CD4-positive, alpha-beta T cell treated with Interleukin-6 at 100 ng/mL for 8 hours (primary cell): ENCODE measurements around the gene SUGP1.

ENCODE experiments used
- DNase-seq: peaks from one replicate; pipeline ENCODE4 v3.0.0-alpha.2; 2020; ENCODE audit warnings: mixed read lengths, low spot score

SUGP1 gene

DNA sequence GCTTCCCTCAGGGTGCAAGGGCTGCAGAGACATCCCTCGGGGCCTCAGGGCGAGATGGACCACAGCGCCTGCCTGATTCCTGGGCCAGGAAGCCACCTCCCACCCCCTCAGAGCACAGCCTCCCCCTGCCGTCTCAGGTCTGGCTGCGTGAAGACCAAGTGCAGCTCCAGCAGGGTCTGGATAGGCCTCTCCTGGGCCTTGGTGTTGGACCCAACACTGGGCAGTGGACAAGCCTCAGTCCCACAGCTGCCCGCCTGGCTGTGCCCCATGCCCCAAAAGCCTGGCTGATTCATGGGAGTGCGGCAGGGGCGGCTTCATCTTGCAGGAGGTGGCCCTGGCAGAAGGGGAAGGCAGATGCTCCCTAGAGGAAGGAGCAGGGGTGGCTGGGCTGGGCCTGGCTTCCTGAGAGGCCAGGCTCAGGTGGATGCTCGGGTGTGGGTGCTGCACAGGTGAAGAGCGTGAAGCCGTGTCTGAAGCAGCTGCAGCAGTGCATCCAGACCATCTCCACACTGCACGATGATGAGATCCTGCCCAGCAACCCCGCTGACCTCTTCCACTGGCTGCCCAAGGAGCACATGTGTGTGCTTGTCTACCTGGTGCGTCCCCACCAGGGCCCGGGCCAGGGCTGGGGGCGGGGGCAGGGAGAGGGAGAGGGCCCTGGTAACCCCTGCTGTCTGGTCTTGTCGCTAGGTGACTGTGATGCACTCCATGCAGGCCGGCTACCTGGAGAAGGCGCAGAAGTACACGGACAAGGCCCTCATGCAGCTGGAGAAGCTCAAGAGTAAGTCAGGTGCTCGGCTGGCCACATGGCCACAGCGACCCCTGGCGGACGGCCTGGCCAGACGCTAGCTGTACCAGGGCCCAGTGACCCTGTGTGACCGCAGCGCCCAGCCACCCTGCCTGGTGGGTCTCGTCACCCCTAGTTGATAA is 22.0 kb upstream of the SUGP1 start:
- no peak for DNase-seq

DNA sequence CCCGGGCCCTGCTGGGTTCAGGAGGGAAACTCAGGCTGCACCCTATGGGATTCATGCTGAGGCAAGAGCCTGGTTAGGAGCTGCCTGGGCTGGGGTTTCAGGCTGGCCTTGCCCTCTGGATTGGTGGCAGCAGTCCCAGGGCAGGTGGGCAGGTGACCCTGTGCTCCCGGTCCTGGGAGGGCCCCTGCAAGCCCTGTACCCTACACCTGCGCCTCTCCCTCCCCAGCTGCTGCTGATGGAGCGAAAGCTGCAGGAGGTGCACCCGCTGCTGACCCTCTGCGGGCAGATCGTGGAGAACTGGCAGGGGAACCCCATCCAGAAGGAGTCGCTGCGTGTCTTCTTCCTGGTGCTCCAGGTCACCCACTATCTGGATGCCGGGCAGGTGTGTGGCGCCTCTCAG is 20.7 kb upstream of the SUGP1 start:
- no peak for DNase-seq

DNA sequence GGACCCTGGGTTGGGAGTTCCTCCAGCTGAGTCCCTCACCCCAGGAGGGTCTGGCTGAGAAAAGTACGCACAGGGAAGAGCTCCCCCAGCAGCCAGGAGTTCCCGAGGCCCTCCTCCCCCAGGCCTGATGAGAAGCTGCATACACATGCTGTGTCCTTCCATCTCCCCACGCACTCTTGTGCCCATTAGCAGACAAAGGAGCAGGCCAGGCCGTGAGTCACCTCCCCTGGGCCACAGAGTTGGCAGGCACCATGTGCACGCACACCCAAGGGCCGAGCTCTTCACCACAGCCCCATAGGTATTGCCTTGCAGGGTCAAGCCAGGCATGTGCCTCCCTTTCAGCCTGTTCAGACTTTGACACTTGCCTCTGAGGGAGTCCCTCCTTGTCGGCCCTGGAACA is 17.8 kb upstream of the SUGP1 start:
- no peak for DNase-seq

DNA sequence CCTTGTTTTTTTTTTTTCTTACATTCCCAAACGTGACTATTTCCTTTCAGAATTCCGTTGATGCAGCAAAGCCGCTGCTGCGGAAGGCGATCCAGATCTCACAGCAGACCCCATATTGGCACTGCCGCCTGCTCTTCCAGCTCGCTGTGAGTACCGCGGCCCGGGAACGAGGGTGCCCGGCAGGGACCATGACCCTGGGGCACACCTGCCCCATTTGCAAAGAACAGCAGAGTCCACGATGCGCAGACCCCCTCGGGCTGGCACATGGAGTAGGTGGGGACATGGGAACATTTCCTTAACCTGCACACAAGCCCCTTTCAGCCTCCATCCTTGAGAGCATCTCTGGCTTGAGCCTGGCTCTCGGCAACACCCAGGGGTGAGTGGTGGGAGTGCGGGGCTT is 16.8 kb upstream of the SUGP1 start:
- no peak for DNase-seq

DNA sequence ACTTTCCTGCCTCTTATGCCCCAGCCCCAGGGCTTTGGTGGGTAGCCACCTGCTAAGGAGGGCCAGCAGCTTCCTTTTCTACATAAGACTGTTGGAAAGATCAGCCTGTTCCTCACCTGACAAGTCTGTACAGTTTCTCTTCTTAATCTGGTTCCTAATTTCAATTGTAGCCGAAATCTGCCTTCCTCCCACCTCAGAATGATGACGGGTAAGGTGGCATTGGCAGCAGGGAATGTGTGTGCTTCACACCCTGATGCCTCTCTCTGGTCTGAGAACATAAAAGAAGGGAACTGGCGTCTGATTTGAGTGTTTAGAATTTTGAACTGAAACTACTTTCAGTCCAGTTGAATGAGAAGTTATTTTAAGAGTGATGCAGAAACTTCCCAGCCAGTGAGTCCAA is 16.3 kb upstream of the SUGP1 start:
- DNase-seq = no peak

DNA sequence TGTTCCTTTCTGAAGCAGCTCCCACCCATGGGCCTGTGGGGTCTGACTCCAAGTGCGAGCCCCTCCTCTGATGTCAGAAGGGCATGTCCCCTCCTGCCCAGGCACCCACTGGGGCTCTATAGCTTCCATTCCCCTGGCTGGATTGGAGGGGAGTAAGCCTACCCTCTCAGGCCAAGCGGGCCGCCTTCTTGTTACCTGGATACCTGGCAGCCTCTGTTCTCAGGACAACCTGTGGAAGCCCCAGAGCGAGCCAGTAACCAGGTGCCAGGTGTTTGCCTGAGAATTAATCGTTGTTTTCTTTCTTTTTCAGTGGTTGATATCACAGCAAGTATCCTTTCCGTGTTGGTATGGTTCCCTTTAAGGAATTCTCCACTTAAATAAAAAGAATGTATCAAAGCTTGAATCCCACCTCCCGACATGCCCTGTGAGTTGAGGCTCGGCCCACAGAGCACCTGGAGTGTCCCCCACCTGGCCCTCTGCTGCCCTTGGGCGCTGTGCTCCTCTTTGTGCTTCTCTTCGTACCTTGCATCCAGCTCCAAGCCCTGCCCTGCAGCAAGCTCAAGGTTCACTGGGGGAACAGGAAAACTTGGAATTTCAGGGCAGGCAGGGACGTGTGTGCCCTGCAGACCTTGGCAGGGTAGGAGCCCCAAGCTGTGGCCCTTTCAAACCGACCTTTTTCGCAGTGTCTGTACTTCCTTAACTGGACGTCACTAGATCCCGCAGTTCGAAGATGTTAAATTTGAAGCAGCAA is 15.3 kb upstream of the SUGP1 start:
- DNase-seq = no peak

DNA sequence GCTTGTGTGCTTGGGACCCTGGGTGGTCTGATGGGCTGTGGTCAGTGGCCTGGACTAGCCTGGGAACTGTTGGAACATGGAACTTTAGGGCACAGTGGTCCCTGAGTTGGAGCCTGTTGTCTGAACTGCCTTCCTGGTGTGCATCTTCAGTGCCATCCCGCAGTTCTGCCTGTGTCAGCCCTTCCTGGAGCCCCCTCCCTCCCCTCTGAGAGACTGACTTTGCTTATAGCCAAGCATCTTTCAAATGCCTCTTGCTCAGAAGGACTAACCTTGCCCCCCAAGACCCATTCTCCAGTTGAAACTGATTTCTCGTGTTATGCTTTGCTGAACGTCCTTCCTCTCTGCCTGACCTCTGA is 14.7 kb upstream of the SUGP1 start:
- no peak for DNase-seq

DNA sequence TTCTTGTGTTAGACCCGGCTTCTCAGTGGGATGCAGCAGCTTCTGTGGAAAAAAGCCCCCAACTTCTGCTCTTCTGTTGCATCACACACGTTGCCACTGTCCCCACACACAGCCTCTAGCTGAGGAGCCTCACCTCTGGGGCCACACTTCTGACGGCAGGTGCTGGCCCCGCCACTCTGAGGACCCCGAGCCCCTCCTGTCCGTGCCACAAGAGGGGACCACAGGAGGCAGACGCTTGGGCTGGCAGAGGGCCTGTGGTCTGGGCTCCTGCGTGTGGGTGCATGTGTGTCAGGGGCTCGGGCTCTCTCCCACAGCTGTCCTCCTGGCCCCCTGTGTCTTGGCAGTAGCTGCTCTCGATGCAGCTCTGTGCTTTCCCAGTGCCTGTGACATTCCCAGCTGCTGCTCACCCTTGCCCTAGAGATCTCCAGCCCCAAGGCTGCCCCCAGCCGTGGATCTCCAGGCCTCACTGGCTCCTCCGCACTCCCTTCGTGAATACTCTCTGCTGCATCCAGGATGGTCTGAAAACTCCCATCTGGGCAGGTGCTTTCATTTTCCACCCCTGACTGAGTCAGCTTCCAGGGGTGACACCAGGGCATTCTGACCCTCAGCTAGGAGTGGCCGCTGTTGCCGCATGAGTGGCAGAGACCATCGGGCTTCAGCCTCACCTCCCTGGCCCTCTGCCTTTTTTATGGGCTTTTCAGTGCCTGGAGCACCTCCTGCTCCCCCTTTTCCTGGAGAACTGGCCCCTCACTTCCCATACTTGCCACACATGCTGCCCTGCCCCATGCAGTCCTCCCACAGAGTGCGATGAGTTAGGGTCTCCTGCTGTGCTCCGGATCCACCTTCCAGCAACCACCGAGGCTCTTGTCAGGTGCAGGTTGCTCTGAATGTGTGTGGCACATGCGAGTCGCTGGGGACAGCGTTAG is 14.0 kb upstream of the SUGP1 start:
- DNase-seq = no peak

DNA sequence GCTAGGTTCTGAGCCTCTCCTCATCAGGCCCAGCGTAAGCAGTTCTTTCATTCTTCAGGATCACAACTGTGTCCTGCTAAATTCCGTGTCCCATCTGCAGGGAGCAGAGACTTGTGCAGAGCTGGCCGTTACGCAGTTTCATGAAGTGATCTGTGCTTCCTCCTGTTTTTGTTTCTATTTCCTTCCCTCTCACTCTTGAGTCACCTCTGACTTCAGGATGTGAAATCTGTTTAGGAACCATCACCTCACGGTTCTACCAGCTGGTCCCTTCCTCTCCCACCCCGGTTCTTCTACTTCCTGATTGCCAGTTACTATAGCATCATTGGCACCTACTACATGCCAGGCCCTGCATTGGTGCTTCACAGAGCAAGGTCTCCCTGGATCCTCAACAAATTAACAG is 8.8 kb upstream of the SUGP1 start:
- DNase-seq = no peak

DNA sequence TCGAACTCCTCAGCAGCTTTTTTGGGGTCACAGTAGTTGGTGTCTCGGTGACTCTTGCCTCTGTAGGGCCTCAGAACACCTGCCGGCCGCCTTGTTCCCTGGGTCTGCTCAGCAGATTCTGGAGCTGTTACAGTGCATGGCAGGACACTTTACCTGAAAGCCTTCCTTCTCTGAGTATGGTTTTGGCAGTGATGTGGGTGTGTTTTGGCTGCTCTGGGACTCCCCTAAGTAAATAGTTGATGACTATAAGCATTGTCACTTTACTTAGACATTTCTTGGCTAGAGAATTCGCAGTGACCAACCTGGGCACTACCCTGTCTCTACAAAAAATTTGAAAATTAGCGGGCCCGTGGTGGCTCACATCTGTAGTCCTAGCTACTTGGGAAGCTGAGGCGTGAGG is 7.4 kb upstream of the SUGP1 start:
- DNase-seq = no peak

DNA sequence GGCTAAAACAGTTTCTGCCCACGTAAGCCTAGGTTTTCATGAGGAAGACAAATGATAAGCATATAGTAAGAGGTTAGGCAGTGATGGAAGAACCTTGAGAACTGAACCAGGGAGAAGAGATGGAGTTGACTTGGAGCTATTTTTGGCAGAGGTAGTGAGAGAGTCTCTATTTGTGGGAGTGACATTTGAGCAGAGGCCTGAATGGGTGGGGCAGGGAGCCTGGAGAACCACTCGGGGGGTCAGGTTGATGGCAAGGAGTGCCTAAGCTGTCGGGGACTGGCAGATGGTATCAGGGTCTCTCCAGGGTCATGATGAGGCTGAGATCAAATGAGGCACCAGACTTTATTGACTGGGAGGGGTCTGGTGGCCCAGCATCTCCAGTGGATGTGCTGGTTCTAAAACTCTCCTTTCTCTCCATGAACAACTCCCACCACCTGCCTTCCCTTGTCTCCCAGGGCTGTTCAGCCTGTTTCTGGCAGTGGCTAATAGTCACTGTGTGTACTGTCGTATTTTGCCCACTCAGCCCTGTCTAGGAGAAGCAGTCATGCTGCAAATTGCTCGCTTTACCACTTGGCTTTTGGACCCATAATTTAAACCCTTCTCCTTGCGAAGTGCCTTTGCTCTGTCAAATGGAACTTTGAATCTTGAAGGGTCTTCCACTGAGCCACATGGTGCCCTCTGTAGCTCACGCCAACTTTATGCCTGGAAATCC is 3.9 kb upstream of the SUGP1 start:
- DNase-seq = no peak

DNA sequence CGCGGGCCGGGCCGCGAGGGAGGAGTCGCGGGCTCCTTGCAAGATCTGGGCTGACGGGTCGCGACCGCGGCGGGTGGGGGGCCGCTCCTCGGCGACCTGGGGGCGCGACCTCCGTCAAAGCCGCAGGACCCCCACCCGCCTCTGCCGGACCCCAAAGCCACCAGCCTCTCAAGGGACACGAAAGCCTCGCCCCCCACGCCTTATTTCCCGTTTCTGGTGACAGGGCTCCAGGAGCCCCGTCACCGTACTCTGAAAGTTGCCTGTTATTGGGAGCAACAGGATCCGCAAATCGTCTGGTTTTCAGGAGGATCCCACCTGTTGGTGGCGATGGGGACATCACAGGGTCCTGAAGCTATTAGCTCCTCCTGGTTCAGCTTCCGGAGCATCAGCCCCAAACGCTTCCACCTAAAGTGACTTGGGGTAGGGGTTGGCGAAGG is 850 bp upstream of the SUGP1 start:
- no peak for DNase-seq

DNA sequence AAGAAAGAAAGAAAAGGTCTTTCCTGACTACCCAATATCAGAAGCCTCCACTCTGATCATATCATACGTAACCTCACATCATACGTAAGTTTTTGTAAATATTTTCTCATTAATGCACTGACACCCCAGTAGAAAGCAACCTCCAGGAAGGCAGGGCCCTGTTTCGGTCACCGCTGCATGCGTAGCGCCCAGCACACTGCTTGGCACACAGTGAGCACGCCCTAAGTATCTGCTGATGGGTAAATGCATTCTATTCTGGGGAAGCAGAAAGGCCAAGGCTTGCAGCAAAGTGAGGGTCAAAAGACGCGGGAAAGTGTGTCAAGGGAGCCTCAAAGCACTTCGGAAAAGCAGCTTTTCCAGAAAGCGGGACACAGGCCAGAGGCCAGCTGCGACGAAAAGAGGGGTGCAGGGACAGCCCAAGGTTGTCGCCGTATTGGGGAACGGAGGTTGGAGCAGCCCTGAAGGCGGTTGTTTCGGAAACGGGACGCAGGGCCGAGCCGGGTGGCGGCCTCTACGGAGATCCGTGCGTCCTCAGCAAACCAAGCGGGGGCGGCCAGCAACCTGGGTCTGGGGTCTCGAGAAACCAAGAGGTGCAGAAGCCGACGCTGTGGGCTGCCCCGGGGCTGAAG is 463 bp downstream of the SUGP1 start:
- no peak for DNase-seq

DNA sequence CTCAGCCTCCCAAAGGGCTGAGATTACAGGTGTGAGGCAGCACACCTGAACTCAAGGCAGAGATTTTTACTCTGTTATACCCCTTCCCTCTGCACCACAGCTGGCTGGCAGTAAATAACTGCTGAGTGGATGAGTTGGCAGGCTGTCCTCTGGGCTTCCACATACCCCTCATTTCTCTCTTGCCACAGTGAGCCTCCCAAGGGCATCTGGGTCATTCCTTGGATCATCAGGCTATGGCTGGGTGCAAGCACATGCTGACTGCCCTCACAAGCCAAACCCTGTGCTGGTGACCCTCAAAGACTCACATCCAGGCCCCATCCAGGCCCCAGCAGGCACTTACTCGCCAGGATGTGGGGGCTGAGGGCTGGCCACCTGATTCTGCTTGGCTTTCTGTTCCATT is 4.2 kb downstream of the SUGP1 start:
- no peak for DNase-seq

DNA sequence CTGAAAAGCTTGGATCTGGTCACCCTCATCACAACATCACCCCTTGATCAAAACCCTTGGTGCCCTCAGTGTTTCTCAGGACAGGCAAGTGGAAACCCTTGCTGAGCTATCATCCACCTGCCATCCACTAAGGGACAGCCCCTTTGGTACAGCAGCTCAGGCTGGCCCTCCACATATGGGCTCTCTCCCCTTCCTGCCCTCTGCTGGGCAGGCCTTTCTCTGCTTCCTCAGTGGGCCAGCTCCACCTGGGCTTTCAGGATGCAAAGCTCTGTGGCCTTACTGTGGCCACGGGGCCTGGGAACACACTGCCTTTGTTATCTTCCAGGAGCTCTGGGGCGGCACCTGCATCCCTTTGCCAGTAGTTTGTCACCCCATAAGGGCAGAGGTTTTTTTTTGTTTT is 4.9 kb downstream of the SUGP1 start:
- no peak for DNase-seq

DNA sequence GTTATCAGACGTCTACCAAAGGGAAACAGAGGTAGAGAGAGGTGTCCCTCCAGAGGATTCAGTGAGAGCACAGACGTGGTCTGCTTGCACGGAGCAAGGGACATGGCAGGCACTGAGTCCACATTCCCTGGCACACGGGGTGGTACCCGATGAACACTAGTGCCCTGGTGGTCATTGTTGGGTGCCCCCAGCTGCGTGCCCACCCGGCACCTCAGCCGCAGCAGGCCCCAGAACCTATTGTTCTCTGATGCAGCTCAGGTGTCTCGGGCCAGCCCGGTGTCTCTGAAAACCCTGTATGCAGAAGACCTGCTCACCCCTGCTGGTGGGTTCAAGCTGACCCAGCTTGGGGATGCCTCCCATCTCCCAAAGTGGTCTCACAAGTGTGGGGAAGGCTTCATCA is 11.9 kb downstream of the SUGP1 start:
- DNase-seq = no peak

DNA sequence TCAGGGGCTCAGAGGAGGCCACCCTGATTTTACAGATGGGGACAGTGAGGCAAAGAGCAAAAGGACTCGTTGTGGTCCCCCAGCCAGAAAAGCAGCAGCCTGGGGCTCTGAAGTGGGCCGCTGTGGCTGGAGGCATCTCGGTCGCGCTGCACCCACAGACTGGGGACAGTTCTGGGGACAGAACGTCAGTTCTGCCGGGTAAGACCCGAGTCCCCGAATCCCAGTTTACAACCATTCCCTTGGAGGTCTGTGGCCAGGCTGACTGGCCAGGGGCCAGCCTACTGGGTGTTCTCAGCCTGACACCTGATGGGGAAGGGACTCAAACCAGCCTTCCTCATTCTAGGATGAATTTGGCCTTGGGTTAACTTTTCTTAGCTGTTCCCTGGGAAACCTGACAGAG is 14.1 kb downstream of the SUGP1 start:
- DNase-seq = no peak

DNA sequence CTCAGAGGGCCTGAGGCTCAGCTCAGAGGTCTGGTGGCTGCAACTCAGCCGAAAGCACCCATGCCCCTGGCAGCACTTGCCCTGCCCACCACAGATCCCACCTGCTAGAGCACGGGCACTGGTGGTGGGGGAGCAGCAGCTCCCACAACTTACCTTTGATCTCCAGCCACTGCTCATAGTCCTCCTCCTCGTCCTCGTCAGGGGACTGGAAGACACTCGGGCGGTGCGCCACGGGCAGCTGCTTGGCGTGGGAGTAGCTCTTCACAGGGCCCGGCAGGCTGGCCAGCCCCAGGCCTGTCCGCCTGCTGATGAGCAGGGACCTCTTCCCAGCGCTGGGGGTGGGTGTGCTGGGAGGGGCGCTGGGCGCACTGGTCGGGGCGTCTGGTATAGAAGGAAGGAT is 14.6 kb downstream of the SUGP1 start:
- no peak for DNase-seq

DNA sequence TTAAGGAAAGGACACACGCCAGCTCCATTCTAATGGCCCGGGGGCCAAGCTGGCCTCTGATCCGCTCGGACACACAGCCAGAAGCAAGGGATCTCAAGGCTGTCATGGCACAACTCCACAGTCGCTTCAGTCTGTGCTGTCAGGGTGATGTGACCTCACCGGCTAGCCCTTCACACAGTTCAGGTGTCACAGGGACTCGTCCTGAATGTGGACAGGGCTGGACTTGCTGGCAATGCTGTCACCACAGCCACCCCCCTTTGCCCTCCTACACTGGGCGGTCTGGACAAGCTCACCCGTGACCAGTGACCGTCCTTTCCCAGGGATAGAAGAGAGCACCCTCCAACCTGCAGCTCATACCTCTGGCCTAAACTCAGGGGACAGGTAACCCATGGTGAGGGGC is 15.2 kb downstream of the SUGP1 start:
- no peak for DNase-seq

DNA sequence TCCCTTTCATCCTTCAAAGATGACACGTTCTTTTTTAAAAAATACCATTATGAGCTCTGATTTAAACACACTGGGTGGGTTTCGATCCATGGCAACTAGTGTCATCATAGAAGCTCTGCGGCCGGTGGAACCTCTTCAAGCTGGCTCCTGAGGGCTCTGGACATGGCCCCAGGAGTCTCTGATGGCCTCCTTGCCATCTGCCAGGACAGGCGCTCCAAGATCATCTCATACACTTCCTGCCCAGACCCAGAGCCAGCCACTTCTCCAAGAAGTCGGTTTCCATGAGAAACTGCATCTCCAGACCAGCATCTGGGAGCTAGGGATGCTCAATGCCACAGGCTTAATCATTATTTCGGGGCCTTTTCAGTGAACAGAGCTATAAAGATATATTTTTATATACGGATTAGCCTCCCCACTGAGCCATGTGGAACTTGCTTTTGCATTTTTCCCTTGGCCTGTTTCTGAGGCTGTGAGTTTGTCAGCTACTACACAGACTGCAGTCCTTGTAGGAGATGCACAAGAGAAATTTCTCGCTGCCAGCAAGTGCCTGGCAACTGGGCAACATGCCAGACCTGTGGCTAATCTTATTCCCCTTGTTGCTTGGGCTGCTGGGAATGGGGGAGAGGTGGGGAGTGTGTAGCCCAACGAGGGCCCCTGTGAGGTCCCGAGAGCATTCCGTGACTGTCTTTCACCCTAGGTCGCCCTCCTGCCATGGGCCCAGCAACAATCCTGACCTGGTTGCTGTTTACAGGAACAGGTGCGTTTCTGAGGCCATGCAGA is 15.9 kb downstream of the SUGP1 start:
- no peak for DNase-seq

DNA sequence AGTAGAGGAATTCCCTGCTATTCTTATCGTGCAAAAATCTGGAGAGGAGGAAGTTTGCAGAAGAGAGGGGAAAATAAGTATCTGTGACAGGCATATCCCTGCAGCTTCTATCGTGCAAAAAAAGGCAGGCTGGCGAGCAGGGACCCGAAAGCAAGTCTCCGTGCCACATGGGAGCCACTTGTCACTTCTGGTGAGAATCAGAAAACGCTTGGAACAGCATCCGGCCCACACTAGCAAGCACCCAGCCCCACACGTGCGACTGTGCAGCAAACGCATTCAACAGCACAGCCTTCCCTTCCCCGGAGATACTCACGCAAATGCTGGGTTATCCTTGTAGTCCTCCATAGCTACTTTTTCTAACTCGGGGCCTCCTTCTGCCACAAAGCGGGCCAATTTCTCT is 16.9 kb downstream of the SUGP1 start:
- no peak for DNase-seq
